CD4-positive, alpha-beta T cell (primary cell): ENCODE measurements around the gene RUBCN. TPM values are rescaled to one million over a fixed set of nuclear protein-coding genes. Genes with fewer than 3 reads are reported as not detected.

Source experiments
- ATAC-seq: fragments of 200-7000 bp; cut with Tn5 transposase; one replicate; pipeline ENCODE4 v1.10.0; 2022; ENCODE audit warnings: mild to moderate bottlenecking; ENCODE audit not compliant: poor library complexity
- CTCF ChIA-PET: fragments of 350-600 bp; sonication (Branson Sonifier 250); formaldehyde crosslinking; loops from one replicate; lab custom pipeline; 2021; ENCODE audit warnings: antibody characterized with exemption, inconsistent platforms; lab: Charles Lee
- POLR2A ChIA-PET: fragments of 350-600 bp; sonication (Branson Sonifier 250); formaldehyde crosslinking; loops from one replicate; lab custom pipeline; 2021; ENCODE audit warnings: antibody characterized with exemption, inconsistent platforms; lab: Charles Lee
- DNase-seq, 14 experiments: peaks; one replicate each; pipeline ENCODE4 v3.0.0-alpha.2; 2013 to 2020; ENCODE audit warnings: mixed read lengths in 2 of 14
- H3K27ac ChIP-seq, 2 donors: one replicate each; pipeline versions ENCODE4 v1.5.1 to v1.7.0; 2013; ENCODE audit warnings: low read length in 2 of 2, low read depth in 1 of 2, mild to moderate bottlenecking in 1 of 2
- H3K27me3 ChIP-seq, 2 experiments: 1 replicate in 1 of 2; 2 replicates in 1 of 2; pipeline versions ENCODE4 v1.6.1 to v1.7.0; 2013; ENCODE audit warnings: low read length in 2 of 2, control low read depth in 1 of 2, mild to moderate bottlenecking in 1 of 2, moderate library complexity in 1 of 2; ENCODE audit not compliant: insufficient read depth in 2 of 2, control insufficient read depth in 1 of 2
- H3K36me3 ChIP-seq: one replicate; pipeline ENCODE4 v1.6.1; 2013; ENCODE audit warnings: low read length, control low read depth; ENCODE audit not compliant: insufficient read depth
- H3K4me1 ChIP-seq: one replicate; pipeline ENCODE4 v1.6.1; 2013; ENCODE audit warnings: low read length, control low read depth; ENCODE audit not compliant: insufficient read depth
- H3K4me3 ChIP-seq: one replicate; pipeline ENCODE4 v1.5.1; 2013; ENCODE audit warnings: mild to moderate bottlenecking, low read length, moderate library complexity
- H3K9me3 ChIP-seq, 2 experiments: 1 replicate in 1 of 2; 2 replicates in 1 of 2; pipeline versions ENCODE4 v1.6.1 to v1.7.0; 2013; ENCODE audit warnings: low read length in 2 of 2, mild to moderate bottlenecking in 2 of 2, control low read depth in 1 of 2, moderate library complexity in 1 of 2; ENCODE audit not compliant: control insufficient read depth in 1 of 2, insufficient read depth in 1 of 2
- H3K27ac Mint-ChIP-seq: one replicate; pipeline ENCODE4 v1.8.0; 2020; ENCODE audit warnings: mixed read lengths
- H3K27me3 Mint-ChIP-seq: one replicate; pipeline ENCODE4 v1.8.0; 2021; ENCODE audit warnings: mixed read lengths
- H3K36me3 Mint-ChIP-seq: one replicate; pipeline ENCODE4 v1.8.0; 2021; ENCODE audit warnings: low read depth, mixed read lengths
- H3K4me1 Mint-ChIP-seq: one replicate; pipeline ENCODE4 v1.8.0; 2021; ENCODE audit warnings: low read depth, mixed read lengths
- H3K4me3 Mint-ChIP-seq: one replicate; pipeline ENCODE4 v1.8.0; 2020; ENCODE audit warnings: mild to moderate bottlenecking, mixed read lengths
- H3K9me3 Mint-ChIP-seq: one replicate; pipeline ENCODE4 v1.8.0; 2020; ENCODE audit warnings: mixed read lengths
- CTCF ChIP-seq: fragments of 200-600 bp; IDR thresholded peaks from one replicate; pipeline ENCODE4 v1.8.0; 2022; ENCODE audit warnings: antibody characterized with exemption, mild to moderate bottlenecking
- intact Hi-C, 2 experiments: fragments of 100-400 bp; cut with DNase I in 1 of 2; cut with micrococcal nuclease in 1 of 2; formaldehyde crosslinking; loops; one replicate each; pipeline versions ENCODE4 v1.15.1 to v1.9.0; 2023 to 2025; cut with DNase I, micrococcal nuclease
- total RNA-seq, 174 experiments: library from RNA in 2 of 174; stranded (reverse) in 2 of 174; gene quantifications; one replicate each; pipeline ENCODE4 v1.2.3 and lab custom pipeline; 2021 to 2026

RUBCN gene
- total RNA-seq, 2 experiments from 2014 or later: 35.3 to 38.9 TPM

GRCh38 chr3:197750858-197751737, 14.4 kb upstream of the RUBCN start:
- Mint-ChIP-seq H3K27me3 (no peaks in the 10 kb centered on the region), H3K36me3 (peaks cover 20% of the 10 kb centered on the region), H3K27ac (peak overlapping the region; percentile 96), H3K4me3 (peak overlapping the region; percentile 94), H3K4me1 (peaks cover 59% of the 10 kb centered on the region), H3K9me3 (no peaks in the 10 kb centered on the region)
- intact Hi-C loops: loop anchor here (1.0 to 5.0 kb wide), 5 partner anchors 15 to 194 kb away; partner anchors contain the start of genes BDH1 (in 1 of the 2), LRCH3 (in 1 of the 2) and RUBCN (in 1 of the 2)
- ChIA-PET CTCF (interaction anchor here (1.3 kb wide), 1 partner anchor 38 kb away, joined by 3 read pairs; no protein-coding TSS in a partner anchor), POLR2A (interaction anchor here (0.6 to 2.4 kb wide), 6 partner anchors 12 to 44 kb away, joined by 3 to 28 read pairs (median 4); partner anchors contain the start of genes LRCH3 and RUBCN)
- Histone ChIP-seq H3K27me3 (no peaks in the 10 kb centered on the region), H3K27ac (peak overlapping the region; percentile 82), H3K4me1 (peaks cover 20% of the 10 kb centered on the region), H3K4me3 (peak overlapping the region; percentile 85), H3K36me3 (no peaks in the 10 kb centered on the region), H3K9me3 (no peaks in the 10 kb centered on the region)
- ATAC-seq: no peak
- TF ChIP-seq CTCF: peak; percentile 17
- peak in 10 of 14 experiments; percentile 9 to 64 (median 34) for DNase-seq

- no peaks in the 10 kb centered on the region for H3K36me3 ChIP-seq
- H3K27ac Mint-ChIP-seq: peak overlapping the region; percentile 96
- H3K27me3 Mint-ChIP-seq: no peaks in the 10 kb centered on the region
- H3K4me1 Mint-ChIP-seq: peaks cover 56% of the 10 kb centered on the region
- peak overlapping the region; percentile 85 for H3K4me3 ChIP-seq
- H3K36me3 Mint-ChIP-seq: peaks cover 18% of the 10 kb centered on the region
- H3K27me3 ChIP-seq: no peaks in the 10 kb centered on the region
- ATAC-seq (peak; percentile 33), DNase-seq (peak; percentile 34 to 85 (median 52))
- intact Hi-C loops: loop anchor here (1.0 to 5.0 kb wide), 5 partner anchors 14 to 193 kb away; partner anchors contain the start of genes BDH1 (in 1 of the 2), LRCH3 (in 1 of the 2) and RUBCN (in 1 of the 2)
- no peaks in the 10 kb centered on the region for H3K9me3 Mint-ChIP-seq
- TF ChIP-seq CTCF: peak; percentile 36
- H3K4me1 ChIP-seq: peaks cover 20% of the 10 kb centered on the region
- H3K27ac ChIP-seq: peak overlapping the region; percentile 82
- ChIA-PET POLR2A (interaction anchor here (0.9 to 2.4 kb wide), 4 partner anchors 11 to 40 kb away, joined by 3 to 28 read pairs (median 12); partner anchors contain the start of genes LRCH3 and RUBCN), CTCF (interaction anchor here (1.3 kb wide), 1 partner anchor 37 kb away, joined by 3 read pairs; no protein-coding TSS in a partner anchor)
- peak overlapping the region; percentile 94 for H3K4me3 Mint-ChIP-seq
- H3K9me3 ChIP-seq: no peaks in the 10 kb centered on the region
These were observed 13.7 kb upstream of the RUBCN start for GRCh38 chr3:197750396-197750831.
